ENCODE measurements around the gene ZDHHC14.

ZDHHC14 gene

GRCh38 chr6:157608221-157609075, 227.5 kb downstream of the ZDHHC14 start:
- H3K4me3 Mint-ChIP-seq: no peak overlapping the region
- no peaks in the 10 kb centered on the region for H3K36me3 Mint-ChIP-seq (ENCODE audit: low read depth)
- H3K9me3 Mint-ChIP-seq: no peaks in the 10 kb centered on the region
- H3K27ac Mint-ChIP-seq: no peak overlapping the region
- H3K27me3 Mint-ChIP-seq: no peaks in the 10 kb centered on the region
- peaks cover 8% of the 10 kb centered on the region for H3K4me1 Mint-ChIP-seq (ENCODE audit: low read depth)

GRCh38 chr6:157609117-157609516, 228.1 kb downstream of the ZDHHC14 start:
- no peaks in the 10 kb centered on the region for H3K27me3 Mint-ChIP-seq
- H3K27ac Mint-ChIP-seq: no peak overlapping the region
- H3K9me3 Mint-ChIP-seq: no peaks in the 10 kb centered on the region
- H3K4me3 Mint-ChIP-seq: no peak overlapping the region
- no peaks in the 10 kb centered on the region for H3K36me3 Mint-ChIP-seq (ENCODE audit: low read depth)
- H3K4me1 Mint-ChIP-seq (ENCODE audit: low read depth): peaks cover 8% of the 10 kb centered on the region

- H3K4me3 Mint-ChIP-seq: no peak overlapping the region
- no peak overlapping the region for H3K27ac Mint-ChIP-seq
- H3K9me3 Mint-ChIP-seq: no peaks in the 10 kb centered on the region
- peaks cover 8% of the 10 kb centered on the region for H3K4me1 Mint-ChIP-seq (ENCODE audit: low read depth)
- no peaks in the 10 kb centered on the region for H3K27me3 Mint-ChIP-seq
- H3K36me3 Mint-ChIP-seq (ENCODE audit: low read depth): no peaks in the 10 kb centered on the region
Measured at GRCh38 chr6:157609556-157609955, 228.6 kb downstream of the ZDHHC14 start.

- H3K27ac Mint-ChIP-seq: no peak overlapping the region
- no peak overlapping the region for H3K4me3 Mint-ChIP-seq
- no peaks in the 10 kb centered on the region for H3K9me3 Mint-ChIP-seq
- H3K27me3 Mint-ChIP-seq: no peaks in the 10 kb centered on the region
- no peaks in the 10 kb centered on the region for H3K36me3 Mint-ChIP-seq (ENCODE audit: low read depth)
- H3K4me1 Mint-ChIP-seq (ENCODE audit: low read depth): peaks cover 8% of the 10 kb centered on the region
Measured at GRCh38 chr6:157610451-157610999, 229.5 kb downstream of the ZDHHC14 start.

- Mint-ChIP-seq H3K9me3 (no peaks in the 10 kb centered on the region), H3K27ac (peak overlapping the region; percentile 33), H3K4me3 (no peak overlapping the region), H3K4me1 (ENCODE audit: low read depth) (peaks cover 8% of the 10 kb centered on the region), H3K36me3 (ENCODE audit: low read depth) (no peaks in the 10 kb centered on the region), H3K27me3 (no peaks in the 10 kb centered on the region)
Measured at GRCh38 chr6:157611406-157611805, 230.4 kb downstream of the ZDHHC14 start.

GRCh38 chr6:157613011-157613522, 232.1 kb downstream of the ZDHHC14 start:
- Mint-ChIP-seq H3K36me3 (ENCODE audit: low read depth) (no peaks in the 10 kb centered on the region), H3K4me1 (ENCODE audit: low read depth) (peaks cover 3% of the 10 kb centered on the region), H3K9me3 (no peaks in the 10 kb centered on the region), H3K27me3 (no peaks in the 10 kb centered on the region), H3K27ac (no peak overlapping the region), H3K4me3 (no peak overlapping the region)

- no peak overlapping the region for H3K4me3 Mint-ChIP-seq
- no peaks in the 10 kb centered on the region for H3K4me1 Mint-ChIP-seq (ENCODE audit: low read depth)
- no peak overlapping the region for H3K27ac Mint-ChIP-seq
- no peaks in the 10 kb centered on the region for H3K27me3 Mint-ChIP-seq
- no peaks in the 10 kb centered on the region for H3K36me3 Mint-ChIP-seq (ENCODE audit: low read depth)
- H3K9me3 Mint-ChIP-seq: no peaks in the 10 kb centered on the region
Measured at GRCh38 chr6:157614026-157614568, 233.1 kb downstream of the ZDHHC14 start.

GRCh38 chr6:157615420-157615769, 234.4 kb downstream of the ZDHHC14 start:
- Mint-ChIP-seq H3K4me3 (no peak overlapping the region), H3K27me3 (no peaks in the 10 kb centered on the region), H3K9me3 (no peaks in the 10 kb centered on the region), H3K4me1 (ENCODE audit: low read depth) (no peaks in the 10 kb centered on the region), H3K36me3 (ENCODE audit: low read depth) (no peaks in the 10 kb centered on the region), H3K27ac (no peak overlapping the region)

- no peaks in the 10 kb centered on the region for H3K36me3 Mint-ChIP-seq (ENCODE audit: low read depth)
- no peaks in the 10 kb centered on the region for H3K4me1 Mint-ChIP-seq (ENCODE audit: low read depth)
- H3K9me3 Mint-ChIP-seq: no peaks in the 10 kb centered on the region
- no peaks in the 10 kb centered on the region for H3K27me3 Mint-ChIP-seq
- no peak overlapping the region for H3K4me3 Mint-ChIP-seq
- no peak overlapping the region for H3K27ac Mint-ChIP-seq
Measured at GRCh38 chr6:157615951-157616350, 235.0 kb downstream of the ZDHHC14 start.

- H3K36me3 Mint-ChIP-seq (ENCODE audit: low read depth): no peaks in the 10 kb centered on the region
- no peaks in the 10 kb centered on the region for H3K4me1 Mint-ChIP-seq (ENCODE audit: low read depth)
- no peaks in the 10 kb centered on the region for H3K27me3 Mint-ChIP-seq
- H3K27ac Mint-ChIP-seq: no peak overlapping the region
- peaks cover 4% of the 10 kb centered on the region for H3K9me3 Mint-ChIP-seq
- H3K4me3 Mint-ChIP-seq: no peak overlapping the region
Measured at GRCh38 chr6:157620944-157621343, 240.0 kb downstream of the ZDHHC14 start.

GRCh38 chr6:157621406-157621805, 240.4 kb downstream of the ZDHHC14 start:
- Mint-ChIP-seq H3K4me3 (no peak overlapping the region), H3K9me3 (peaks cover 4% of the 10 kb centered on the region), H3K27me3 (no peaks in the 10 kb centered on the region), H3K36me3 (ENCODE audit: low read depth) (no peaks in the 10 kb centered on the region), H3K27ac (no peak overlapping the region), H3K4me1 (ENCODE audit: low read depth) (no peaks in the 10 kb centered on the region)

- Mint-ChIP-seq H3K4me3 (no peak overlapping the region), H3K9me3 (peaks cover 4% of the 10 kb centered on the region), H3K4me1 (ENCODE audit: low read depth) (no peaks in the 10 kb centered on the region), H3K27ac (no peak overlapping the region), H3K36me3 (ENCODE audit: low read depth) (no peaks in the 10 kb centered on the region), H3K27me3 (no peaks in the 10 kb centered on the region)
Measured at GRCh38 chr6:157622427-157622826, 241.4 kb downstream of the ZDHHC14 start.

GRCh38 chr6:157625111-157625510, 244.1 kb downstream of the ZDHHC14 start:
- Mint-ChIP-seq H3K9me3 (peaks cover 4% of the 10 kb centered on the region), H3K4me3 (no peak overlapping the region), H3K4me1 (ENCODE audit: low read depth) (peaks cover 10% of the 10 kb centered on the region), H3K36me3 (ENCODE audit: low read depth) (no peaks in the 10 kb centered on the region), H3K27me3 (no peaks in the 10 kb centered on the region), H3K27ac (no peak overlapping the region)

GRCh38 chr6:157625764-157626163, 244.8 kb downstream of the ZDHHC14 start:
- Mint-ChIP-seq H3K4me1 (ENCODE audit: low read depth) (peaks cover 10% of the 10 kb centered on the region), H3K4me3 (no peak overlapping the region), H3K27ac (no peak overlapping the region), H3K36me3 (ENCODE audit: low read depth) (no peaks in the 10 kb centered on the region), H3K27me3 (no peaks in the 10 kb centered on the region), H3K9me3 (peaks cover 4% of the 10 kb centered on the region)

GRCh38 chr6:157627195-157627966, 246.4 kb downstream of the ZDHHC14 start:
- no peak overlapping the region for H3K27ac Mint-ChIP-seq
- H3K9me3 Mint-ChIP-seq: peaks cover 4% of the 10 kb centered on the region
- no peak overlapping the region for H3K4me3 Mint-ChIP-seq

More at GRCh38 chr6:157627195-157627966, 246.4 kb downstream of the ZDHHC14 start:
- Mint-ChIP-seq H3K4me1 (ENCODE audit: low read depth) (peaks cover 10% of the 10 kb centered on the region), H3K27me3 (no peaks in the 10 kb centered on the region), H3K36me3 (ENCODE audit: low read depth) (no peaks in the 10 kb centered on the region)

Measured in stimulated activated naive CD8-positive, alpha-beta T cell treated with anti-CD3 and anti-CD28 coated beads, Interleukin-15, Interleukin-2, amounts not matched to agents 100 ng/mL and 50 ng/mL, for 24 hours (primary cell).